ENCODE data around the gene LRRC15. TPM values are rescaled to one million over a fixed set of nuclear protein-coding genes. Genes with fewer than 3 reads are reported as not detected.

Gene LRRC15
- total RNA-seq, result not detected

GRCh38 chr3:194369522-194370279 lies at the start of gene LRRC15:
TSS of gene LRRC15 (minus strand) at chr3:194369743. CDS start at chr3:194361043, 8,700 bp downstream.
- Mint-ChIP-seq H3K4me1 (no peaks in the 10 kb centered on the region), H3K27me3 (peaks cover 47% of the 10 kb centered on the region), H3K36me3 (no peaks in the 10 kb centered on the region), H3K27ac (no peak within 1 kb of the TSS), H3K9me3 (no peaks in the 10 kb centered on the region), H3K4me3 (no peak within 1 kb of the TSS)
- DNase-seq, result no peak

- Mint-ChIP-seq H3K27ac (no peak overlapping the region), H3K36me3 (peaks cover 16% of the 10 kb centered on the region), H3K4me1 (no peaks in the 10 kb centered on the region), H3K27me3 (no peaks in the 10 kb centered on the region), H3K4me3 (no peak overlapping the region), H3K9me3 (no peaks in the 10 kb centered on the region)
- no peak for DNase-seq
These were observed 49.1 kb upstream of the LRRC15 start for GRCh38 chr3:194418671-194419070.

GRCh38 chr3:194407423-194407822 lies 37.9 kb upstream of the LRRC15 start:
- H3K4me3 Mint-ChIP-seq, result no peak overlapping the region
- DNase-seq, result no peak

GRCh38 chr3:194405766-194406165 lies 36.2 kb upstream of the LRRC15 start:
- Mint-ChIP-seq H3K36me3 (peaks cover 10% of the 10 kb centered on the region), H3K4me3 (no peak overlapping the region), H3K4me1 (peaks cover 11% of the 10 kb centered on the region), H3K27me3 (no peaks in the 10 kb centered on the region), H3K27ac (no peak overlapping the region), H3K9me3 (no peaks in the 10 kb centered on the region)
- DNase-seq, result no peak

More at GRCh38 chr3:194407423-194407822, 37.9 kb upstream of the LRRC15 start:
- no peaks in the 10 kb centered on the region for H3K9me3 Mint-ChIP-seq
- H3K27ac Mint-ChIP-seq, result no peak overlapping the region
- peaks cover 14% of the 10 kb centered on the region for H3K36me3 Mint-ChIP-seq
- peaks cover 11% of the 10 kb centered on the region for H3K4me1 Mint-ChIP-seq
- H3K27me3 Mint-ChIP-seq, result no peaks in the 10 kb centered on the region

- peaks cover 5% of the 10 kb centered on the region for H3K36me3 Mint-ChIP-seq
- no peak overlapping the region for H3K27ac Mint-ChIP-seq
- H3K27me3 Mint-ChIP-seq, result no peaks in the 10 kb centered on the region
- H3K4me1 Mint-ChIP-seq, result peaks cover 16% of the 10 kb centered on the region
- no peak for DNase-seq
- no peak overlapping the region for H3K4me3 Mint-ChIP-seq
- no peaks in the 10 kb centered on the region for H3K9me3 Mint-ChIP-seq
These were observed 35.0 kb upstream of the LRRC15 start for GRCh38 chr3:194404365-194405140.

- Mint-ChIP-seq H3K4me1 (peaks cover 36% of the 10 kb centered on the region), H3K27ac (no peak overlapping the region), H3K4me3 (no peak overlapping the region), H3K36me3 (peaks cover 2% of the 10 kb centered on the region), H3K9me3 (no peaks in the 10 kb centered on the region), H3K27me3 (no peaks in the 10 kb centered on the region)
- no peak for DNase-seq
These were observed 32.4 kb upstream of the LRRC15 start for GRCh38 chr3:194401868-194402329.

GRCh38 chr3:194401346-194401745 lies 31.8 kb upstream of the LRRC15 start:
- Mint-ChIP-seq H3K9me3 (no peaks in the 10 kb centered on the region), H3K4me3 (no peak overlapping the region), H3K27me3 (no peaks in the 10 kb centered on the region), H3K4me1 (peaks cover 39% of the 10 kb centered on the region), H3K36me3 (peaks cover 2% of the 10 kb centered on the region), H3K27ac (no peak overlapping the region)
- no peak for DNase-seq

GRCh38 chr3:194399874-194400411 lies 30.4 kb upstream of the LRRC15 start:
- Mint-ChIP-seq H3K9me3 (no peaks in the 10 kb centered on the region), H3K36me3 (peaks cover 2% of the 10 kb centered on the region), H3K4me3 (no peak overlapping the region), H3K27ac (peak overlapping the region; percentile 12), H3K27me3 (no peaks in the 10 kb centered on the region), H3K4me1 (peaks cover 52% of the 10 kb centered on the region)
- DNase-seq, result no peak

- Mint-ChIP-seq H3K9me3 (no peaks in the 10 kb centered on the region), H3K4me3 (peak within 1 kb of the TSS; percentile 77), H3K4me1 (peaks cover 53% of the 10 kb centered on the region), H3K36me3 (no peaks in the 10 kb centered on the region), H3K27ac (peak within 1 kb of the TSS; percentile 12), H3K27me3 (no peaks in the 10 kb centered on the region)
- DNase-seq, result no peak
These were observed 29.6 kb upstream of the LRRC15 start, which contains the start of gene GP5 for GRCh38 chr3:194399166-194399565. TSS of gene GP5 (minus strand) at chr3:194399266. CDS start at chr3:194398282, 984 bp downstream.

GRCh38 chr3:194397757-194398312 lies 28.3 kb upstream of the LRRC15 start:
- DNase-seq, result peak; percentile 57
- Mint-ChIP-seq H3K4me1 (peaks cover 53% of the 10 kb centered on the region), H3K4me3 (peak overlapping the region; percentile 77), H3K9me3 (peaks cover under 1% of the 10 kb centered on the region), H3K36me3 (no peaks in the 10 kb centered on the region), H3K27ac (no peak overlapping the region), H3K27me3 (no peaks in the 10 kb centered on the region)

GRCh38 chr3:194396859-194397756 lies 27.6 kb upstream of the LRRC15 start:
- DNase-seq, result peak; percentile 53
- Mint-ChIP-seq H3K4me1 (peaks cover 53% of the 10 kb centered on the region), H3K27ac (peak overlapping the region; percentile 42), H3K9me3 (peaks cover 2% of the 10 kb centered on the region), H3K27me3 (no peaks in the 10 kb centered on the region), H3K4me3 (peak overlapping the region; percentile 77), H3K36me3 (no peaks in the 10 kb centered on the region)

- DNase-seq, result no peak
- Mint-ChIP-seq H3K9me3 (peaks cover 2% of the 10 kb centered on the region), H3K27ac (peak overlapping the region; percentile 81), H3K36me3 (no peaks in the 10 kb centered on the region), H3K4me3 (peak overlapping the region; percentile 65), H3K4me1 (peaks cover 53% of the 10 kb centered on the region), H3K27me3 (no peaks in the 10 kb centered on the region)
These were observed 27.0 kb upstream of the LRRC15 start for GRCh38 chr3:194396539-194396858.

- Mint-ChIP-seq H3K4me3 (peak overlapping the region; percentile 65), H3K4me1 (peaks cover 53% of the 10 kb centered on the region), H3K27ac (peak overlapping the region; percentile 81), H3K27me3 (no peaks in the 10 kb centered on the region), H3K36me3 (no peaks in the 10 kb centered on the region), H3K9me3 (peaks cover 4% of the 10 kb centered on the region)
- DNase-seq, result peak; percentile 71
These were observed 26.4 kb upstream of the LRRC15 start for GRCh38 chr3:194395778-194396538.

- peaks cover 53% of the 10 kb centered on the region for H3K4me1 Mint-ChIP-seq
- peak overlapping the region; percentile 53 for H3K4me3 Mint-ChIP-seq
- H3K36me3 Mint-ChIP-seq, result peaks cover 3% of the 10 kb centered on the region
- peak overlapping the region; percentile 74 for H3K27ac Mint-ChIP-seq
- no peaks in the 10 kb centered on the region for H3K27me3 Mint-ChIP-seq
- DNase-seq, result peak; percentile 12
- H3K9me3 Mint-ChIP-seq, result peaks cover 11% of the 10 kb centered on the region
These were observed 25.7 kb upstream of the LRRC15 start for GRCh38 chr3:194395212-194395611.

Data from activated naive CD8-positive, alpha-beta T cell treated with anti-CD3 and anti-CD28 coated beads for 36 hours (primary cell).